ENCODE measurements around the gene KCNIP3.

KCNIP3 gene

DNA sequence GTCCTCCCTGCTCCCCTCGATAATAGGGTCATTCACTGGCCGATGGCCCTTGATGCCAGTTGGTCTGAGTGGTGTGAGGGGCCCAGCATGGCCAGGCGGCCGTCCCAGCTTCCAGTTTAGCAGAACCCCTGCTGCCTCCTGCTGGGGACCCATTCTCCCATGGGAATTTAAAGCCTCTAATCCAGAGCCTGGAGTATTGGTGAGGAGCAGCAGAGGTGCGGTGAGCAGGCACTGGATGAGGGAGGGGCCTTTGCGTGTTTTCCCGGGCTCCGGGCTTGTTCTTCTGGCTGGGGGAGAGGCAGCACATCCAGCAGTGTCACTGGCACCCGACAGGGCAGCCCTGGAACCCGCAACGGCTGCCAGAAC, 17.4 kb downstream of the KCNIP3 start:
- Histone ChIP-seq H3K27me3 (ENCODE audit: insufficient read depth, low read length) (0 out of 2 replicates have a peak, but pooled peaks cover 5% of the 10 kb centered on the region), H3K27ac (ENCODE audit: low read depth, low read length) (no peak overlapping the region)

DNA sequence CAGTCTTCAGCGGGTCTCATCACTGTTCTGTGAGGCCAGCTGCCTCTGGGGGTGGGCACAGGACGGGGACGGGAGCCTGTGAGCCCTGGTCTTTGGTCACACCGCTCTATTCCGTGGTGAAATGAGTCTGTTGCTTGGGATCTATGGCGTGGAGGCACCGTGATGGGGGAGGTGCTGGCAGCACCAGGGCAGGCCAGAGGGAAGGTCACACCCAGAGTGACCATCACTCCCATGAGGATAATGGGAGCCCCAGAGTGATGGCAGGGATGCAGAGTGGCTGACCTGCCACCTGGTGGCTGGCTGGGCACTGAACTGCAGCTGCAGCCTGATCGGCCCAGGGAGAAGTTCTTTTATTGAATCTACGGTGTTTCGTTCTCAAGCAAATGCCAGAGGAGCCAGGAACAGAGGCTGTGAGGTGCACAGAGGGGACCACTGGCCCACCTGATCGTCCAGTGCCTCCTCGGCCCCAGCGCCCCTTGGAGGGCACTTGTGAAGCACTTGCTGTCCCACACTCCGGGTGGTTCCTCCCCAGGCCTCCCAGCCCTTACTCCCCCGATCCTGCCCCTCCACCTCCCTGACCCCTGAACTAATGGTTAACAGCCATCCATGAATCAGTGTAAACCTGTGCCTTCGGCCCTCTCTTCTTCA, 17.9 kb downstream of the KCNIP3 start:
- Histone ChIP-seq H3K4me1 (ENCODE audit: control insufficient read depth, insufficient read depth, low read length, unreplicated experiment) (peaks cover 36% of the 10 kb centered on the region), H3K79me2 (ENCODE audit: control insufficient read depth, insufficient read depth, low read length, unreplicated experiment) (no peaks in the 10 kb centered on the region), H3K4me3 (ENCODE audit: low read depth, low read length) (no peak overlapping the region), H2AFZ (ENCODE audit: low read length, unreplicated experiment) (no peak overlapping the region), H3K27ac (ENCODE audit: low read depth, low read length) (peak overlapping the region; percentile 25; the same call in 1 of the 2 replicates), H3K36me3 (ENCODE audit: insufficient read depth, low read length) (no peaks in the 10 kb centered on the region), H3K27me3 (ENCODE audit: insufficient read depth, low read length) (0 out of 2 replicates have a peak, but pooled peaks cover 5% of the 10 kb centered on the region)

More for the DNA sequence above, 17.4 kb downstream of the KCNIP3 start:
- Histone ChIP-seq H3K4me1 (ENCODE audit: control insufficient read depth, insufficient read depth, low read length, unreplicated experiment) (peaks cover 40% of the 10 kb centered on the region), H2AFZ (ENCODE audit: low read length, unreplicated experiment) (no peak overlapping the region), H3K4me3 (ENCODE audit: low read depth, low read length) (no peak overlapping the region), H3K79me2 (ENCODE audit: control insufficient read depth, insufficient read depth, low read length, unreplicated experiment) (no peaks in the 10 kb centered on the region), H3K36me3 (ENCODE audit: insufficient read depth, low read length) (no peaks in the 10 kb centered on the region)

DNA sequence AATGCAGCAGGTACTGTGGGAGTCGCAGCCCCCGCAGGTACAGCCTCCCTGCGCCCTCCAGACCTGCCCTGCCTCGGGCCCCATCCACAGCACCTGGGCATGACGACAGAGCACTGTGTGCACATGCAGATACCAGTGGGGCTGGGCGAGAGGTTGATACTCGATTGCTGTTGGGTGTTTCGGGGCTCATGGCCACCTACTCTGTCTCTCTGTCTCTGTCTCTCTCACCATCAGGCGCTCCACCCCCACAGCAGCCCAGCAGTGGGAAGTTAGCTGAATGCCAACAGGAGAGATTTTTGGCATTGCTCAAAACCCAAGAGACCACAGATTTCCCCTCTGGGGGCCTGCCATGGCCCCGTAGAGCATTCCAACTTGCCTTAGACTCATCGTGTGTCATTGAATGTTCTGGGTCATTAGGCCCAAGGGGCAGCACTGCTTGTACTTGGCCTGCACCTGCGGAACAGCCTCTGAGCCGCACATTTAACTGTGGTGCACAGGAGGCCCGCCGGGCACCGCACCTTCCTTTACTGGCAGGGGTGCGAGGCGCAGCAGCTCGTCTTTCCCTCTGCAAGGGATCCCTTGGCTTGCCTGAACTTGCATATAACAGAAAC, 18.8 kb downstream of the KCNIP3 start:
- H3K27me3 ChIP-seq (ENCODE audit: insufficient read depth, low read length): 0 out of 2 replicates have a peak, but pooled peaks cover 5% of the 10 kb centered on the region
- H3K36me3 ChIP-seq (ENCODE audit: insufficient read depth, low read length): no peaks in the 10 kb centered on the region
- no peaks in the 10 kb centered on the region for H3K79me2 ChIP-seq (ENCODE audit: control insufficient read depth, insufficient read depth, low read length, unreplicated experiment)
- no peak overlapping the region for H2AFZ ChIP-seq (ENCODE audit: low read length, unreplicated experiment)
- 0 out of 2 replicates have a peak overlapping the region, but pooled peaks have one; percentile 1 for H3K4me3 ChIP-seq (ENCODE audit: low read depth, low read length)
- H3K27ac ChIP-seq (ENCODE audit: low read depth, low read length): peak overlapping the region; percentile 75
- peaks cover 36% of the 10 kb centered on the region for H3K4me1 ChIP-seq (ENCODE audit: control insufficient read depth, insufficient read depth, low read length, unreplicated experiment)

DNA sequence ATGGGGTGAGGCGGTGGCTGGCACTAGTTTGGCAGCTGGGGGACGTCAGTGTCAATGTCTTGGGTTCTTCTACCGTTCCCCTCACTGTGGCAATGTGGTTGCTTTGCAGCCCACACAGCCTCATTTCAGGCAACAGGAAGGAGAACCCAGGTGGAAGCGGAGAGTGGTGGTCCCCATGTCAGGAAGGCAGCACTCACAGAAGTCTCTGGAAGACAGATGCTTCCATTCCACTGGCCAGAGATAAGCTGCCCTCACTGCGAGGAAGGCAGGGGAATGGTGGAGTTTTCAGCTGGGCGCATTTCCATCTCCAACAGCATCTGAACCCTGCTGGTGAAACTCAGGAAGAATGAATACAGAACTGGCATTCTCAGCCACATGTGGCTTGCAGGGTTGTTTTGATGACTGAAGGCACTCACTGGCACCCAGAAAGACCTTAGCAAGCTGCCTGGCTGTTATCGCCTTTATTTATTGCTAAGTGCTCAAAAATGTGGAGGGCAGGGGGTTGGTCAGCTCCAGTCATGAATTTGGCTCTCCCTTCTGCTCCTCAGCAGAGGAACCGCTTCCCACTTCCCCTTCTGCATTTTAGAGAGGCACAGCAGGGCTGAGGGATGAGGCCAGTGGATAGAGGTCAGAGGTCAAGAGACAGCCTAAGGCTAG, 19.4 kb downstream of the KCNIP3 start:
- Histone ChIP-seq H3K27me3 (ENCODE audit: insufficient read depth, low read length) (no peaks in the 10 kb centered on the region), H3K27ac (ENCODE audit: low read depth, low read length) (peak overlapping the region; percentile 75), H2AFZ (ENCODE audit: low read length, unreplicated experiment) (no peak overlapping the region), H3K79me2 (ENCODE audit: control insufficient read depth, insufficient read depth, low read length, unreplicated experiment) (no peaks in the 10 kb centered on the region), H3K4me1 (ENCODE audit: control insufficient read depth, insufficient read depth, low read length, unreplicated experiment) (peaks cover 36% of the 10 kb centered on the region), H3K36me3 (ENCODE audit: insufficient read depth, low read length) (no peaks in the 10 kb centered on the region), H3K4me3 (ENCODE audit: low read depth, low read length) (0 out of 2 replicates have a peak overlapping the region, but pooled peaks have one; percentile 1)

DNA sequence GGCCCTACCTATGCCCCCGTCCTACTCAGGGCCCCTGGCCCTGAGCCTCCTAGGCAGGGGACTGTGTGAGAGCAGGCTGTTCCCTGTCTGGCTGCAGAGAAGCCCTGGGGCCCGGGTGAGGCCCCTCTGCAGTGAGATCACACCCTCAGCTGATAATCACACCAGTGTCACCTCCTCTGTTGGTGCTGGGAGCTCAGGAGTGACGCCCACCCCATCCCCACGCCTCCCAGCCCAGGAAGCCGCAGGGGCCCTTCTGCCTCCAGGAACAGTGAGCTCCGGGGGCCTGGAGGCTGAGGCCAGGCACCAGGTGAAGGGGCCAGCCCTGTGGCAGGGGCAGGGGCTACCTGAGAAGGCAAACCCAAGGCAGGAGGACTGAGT, 20.0 kb downstream of the KCNIP3 start:
- Histone ChIP-seq H3K27ac (ENCODE audit: low read depth, low read length) (peak overlapping the region; percentile 75), H3K4me3 (ENCODE audit: low read depth, low read length) (no peak overlapping the region), H3K36me3 (ENCODE audit: insufficient read depth, low read length) (no peaks in the 10 kb centered on the region), H3K27me3 (ENCODE audit: insufficient read depth, low read length) (no peaks in the 10 kb centered on the region), H3K79me2 (ENCODE audit: control insufficient read depth, insufficient read depth, low read length, unreplicated experiment) (no peaks in the 10 kb centered on the region), H2AFZ (ENCODE audit: low read length, unreplicated experiment) (no peak overlapping the region), H3K4me1 (ENCODE audit: control insufficient read depth, insufficient read depth, low read length, unreplicated experiment) (peaks cover 36% of the 10 kb centered on the region)

DNA sequence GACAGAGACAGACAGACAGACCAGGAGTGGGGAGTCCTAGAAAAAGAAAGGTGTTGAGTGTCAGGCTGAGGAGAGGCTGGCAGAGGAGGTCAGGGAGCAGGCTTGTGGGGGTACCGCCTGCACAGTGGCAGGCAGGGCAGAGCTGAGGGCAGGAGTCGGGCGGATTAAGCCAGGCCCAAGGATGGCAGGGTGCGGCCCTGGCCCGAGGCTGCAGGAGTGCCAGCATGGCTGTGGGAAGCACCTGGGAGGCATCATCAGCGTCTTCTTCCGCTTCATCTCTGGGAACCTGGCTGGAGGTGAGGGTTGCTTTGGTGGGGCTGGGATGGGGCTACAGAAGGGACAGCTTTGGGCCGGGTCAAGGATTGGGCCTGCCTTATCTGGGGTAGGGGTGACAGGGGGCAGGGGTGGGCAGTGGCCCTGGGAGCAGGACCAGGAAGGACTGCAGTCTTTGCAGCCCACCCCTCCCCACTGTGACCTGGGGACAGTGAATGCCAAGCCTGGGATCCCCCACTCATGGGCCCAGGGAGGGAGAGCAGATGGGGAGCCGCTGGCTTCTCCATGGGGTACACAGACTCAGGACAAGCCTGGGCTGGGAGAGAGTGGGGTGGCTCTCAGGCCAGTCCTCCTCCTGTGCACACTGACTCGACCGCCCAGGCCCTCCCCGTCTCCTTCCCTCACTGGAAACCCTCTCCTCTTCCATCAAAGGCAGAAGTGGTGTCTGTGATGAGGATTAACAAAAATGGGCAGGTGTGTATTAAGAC, 20.7 kb downstream of the KCNIP3 start:
- Histone ChIP-seq H3K4me1 (ENCODE audit: control insufficient read depth, insufficient read depth, low read length, unreplicated experiment) (peaks cover 36% of the 10 kb centered on the region), H2AFZ (ENCODE audit: low read length, unreplicated experiment) (no peak overlapping the region), H3K4me3 (ENCODE audit: low read depth, low read length) (no peak overlapping the region), H3K36me3 (ENCODE audit: insufficient read depth, low read length) (no peaks in the 10 kb centered on the region), H3K79me2 (ENCODE audit: control insufficient read depth, insufficient read depth, low read length, unreplicated experiment) (no peaks in the 10 kb centered on the region), H3K27ac (ENCODE audit: low read depth, low read length) (peak overlapping the region; percentile 75), H3K27me3 (ENCODE audit: insufficient read depth, low read length) (no peaks in the 10 kb centered on the region)

DNA sequence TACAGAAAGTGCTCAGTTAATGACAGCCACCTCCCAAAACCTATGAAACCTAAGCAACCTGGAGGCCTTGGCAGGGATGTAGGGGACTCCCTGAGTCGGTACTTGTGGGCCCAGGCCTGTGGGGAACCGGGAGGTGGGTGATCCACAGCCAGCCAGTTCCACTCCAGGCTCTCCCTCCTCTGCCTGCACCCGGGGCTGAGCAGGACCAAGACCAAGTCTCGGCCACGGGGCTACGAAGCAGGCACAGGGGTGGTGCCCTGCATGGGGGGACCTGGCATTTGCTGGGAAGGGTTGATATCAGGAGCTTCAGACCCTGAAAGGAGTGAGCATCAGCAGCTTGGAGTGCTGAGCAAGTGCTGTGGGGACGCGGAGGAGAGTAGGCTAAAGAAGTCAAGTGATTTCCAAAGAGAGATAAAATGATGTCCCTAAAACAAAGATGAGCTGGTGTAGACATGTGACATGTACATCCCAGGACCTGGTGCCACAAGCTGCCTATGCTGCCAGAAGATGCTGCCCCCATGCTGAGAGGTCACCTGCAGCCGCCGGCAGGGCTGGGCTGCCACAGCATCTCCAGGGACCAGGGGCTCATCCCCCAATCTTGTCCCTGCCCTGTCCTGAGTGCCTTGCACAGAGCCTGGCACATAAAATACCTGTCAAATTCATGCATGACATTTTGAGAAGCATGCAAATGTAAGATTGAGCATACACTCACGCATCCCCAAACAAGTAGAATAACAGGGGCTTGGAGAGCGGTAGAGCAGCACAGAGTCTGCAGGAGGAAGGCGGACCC, 21.5 kb downstream of the KCNIP3 start:
- Histone ChIP-seq H3K27me3 (ENCODE audit: insufficient read depth, low read length) (no peaks in the 10 kb centered on the region), H3K79me2 (ENCODE audit: control insufficient read depth, insufficient read depth, low read length, unreplicated experiment) (no peaks in the 10 kb centered on the region), H3K4me3 (ENCODE audit: low read depth, low read length) (no peak overlapping the region), H3K27ac (ENCODE audit: low read depth, low read length) (no peak overlapping the region), H3K36me3 (ENCODE audit: insufficient read depth, low read length) (no peaks in the 10 kb centered on the region), H2AFZ (ENCODE audit: low read length, unreplicated experiment) (no peak overlapping the region), H3K4me1 (ENCODE audit: control insufficient read depth, insufficient read depth, low read length, unreplicated experiment) (peaks cover 36% of the 10 kb centered on the region)

DNA sequence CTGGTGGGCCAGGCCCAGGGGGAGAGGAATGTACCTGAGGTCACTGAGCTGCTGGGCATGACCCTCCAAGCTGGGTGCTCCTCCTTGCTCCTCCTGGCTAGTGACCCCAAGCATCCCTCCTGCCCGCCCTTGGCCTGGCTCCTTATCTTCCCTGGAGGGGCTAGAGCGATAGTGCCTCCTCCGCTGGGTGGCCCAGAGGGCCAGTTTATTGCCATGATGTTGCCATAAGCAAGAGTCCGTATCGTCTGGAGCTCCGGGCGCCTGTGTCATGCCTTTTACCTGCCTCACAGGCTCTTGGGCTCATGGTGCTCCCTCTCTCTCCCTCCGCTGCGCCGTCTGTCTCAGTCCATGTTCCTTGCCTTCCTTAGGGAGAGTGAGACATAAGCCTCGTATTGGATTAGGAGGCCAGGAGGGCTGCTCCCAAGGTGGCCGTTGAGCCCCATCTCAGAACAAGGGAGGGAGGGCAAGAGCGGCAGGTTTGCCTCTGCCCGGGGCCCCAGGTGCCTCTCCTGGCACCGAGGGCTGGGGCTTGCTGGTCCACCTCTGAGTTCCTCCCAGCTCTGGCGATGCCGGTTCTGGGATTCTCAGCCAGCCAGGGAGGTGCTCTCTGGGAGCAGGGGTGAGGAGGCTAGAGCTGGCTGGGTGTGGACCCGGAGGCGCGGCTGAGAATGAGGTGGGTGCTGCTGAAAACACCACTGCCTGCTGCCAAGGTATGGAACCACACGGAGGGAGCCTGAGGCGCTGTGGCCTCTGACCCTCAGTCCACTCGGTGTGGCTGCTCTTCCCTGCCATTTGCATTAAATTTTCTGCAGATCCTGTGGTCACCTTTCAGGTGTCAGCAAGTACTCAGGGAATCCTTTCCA, 22.6 kb downstream of the KCNIP3 start:
- H3K27ac ChIP-seq (ENCODE audit: low read depth, low read length): no peak overlapping the region
- H3K79me2 ChIP-seq (ENCODE audit: control insufficient read depth, insufficient read depth, low read length, unreplicated experiment): no peaks in the 10 kb centered on the region
- H2AFZ ChIP-seq (ENCODE audit: low read length, unreplicated experiment): no peak overlapping the region
- no peak overlapping the region for H3K4me3 ChIP-seq (ENCODE audit: low read depth, low read length)
- H3K4me1 ChIP-seq (ENCODE audit: control insufficient read depth, insufficient read depth, low read length, unreplicated experiment): peaks cover 31% of the 10 kb centered on the region
- no peaks in the 10 kb centered on the region for H3K36me3 ChIP-seq (ENCODE audit: insufficient read depth, low read length)
- no peaks in the 10 kb centered on the region for H3K27me3 ChIP-seq (ENCODE audit: insufficient read depth, low read length)

DNA sequence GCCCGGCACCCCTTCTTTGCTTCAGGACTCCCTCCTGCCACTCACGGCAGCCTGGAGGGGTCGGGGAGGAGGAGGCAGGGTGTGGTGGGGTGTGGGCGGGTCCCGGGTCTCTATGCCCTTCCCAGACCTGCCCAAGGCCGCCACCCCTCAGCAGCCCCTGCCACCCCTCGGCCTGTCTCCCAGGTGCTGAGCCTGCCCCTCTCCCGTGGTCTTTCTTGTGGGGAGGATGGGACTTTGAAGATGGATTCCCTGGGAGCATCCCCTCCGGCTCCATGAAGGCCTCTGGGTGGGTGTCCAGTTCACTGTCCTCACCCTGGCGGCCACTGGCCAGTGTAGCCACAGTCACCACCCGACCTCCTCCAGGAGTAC, 23.2 kb downstream of the KCNIP3 start:
- H3K27ac ChIP-seq (ENCODE audit: low read depth, low read length): no peak overlapping the region
- H3K4me3 ChIP-seq (ENCODE audit: low read depth, low read length): no peak overlapping the region
- H3K36me3 ChIP-seq (ENCODE audit: insufficient read depth, low read length): no peaks in the 10 kb centered on the region
- no peaks in the 10 kb centered on the region for H3K27me3 ChIP-seq (ENCODE audit: insufficient read depth, low read length)
- H3K4me1 ChIP-seq (ENCODE audit: control insufficient read depth, insufficient read depth, low read length, unreplicated experiment): peaks cover 24% of the 10 kb centered on the region
- no peak overlapping the region for H2AFZ ChIP-seq (ENCODE audit: low read length, unreplicated experiment)
- no peaks in the 10 kb centered on the region for H3K79me2 ChIP-seq (ENCODE audit: control insufficient read depth, insufficient read depth, low read length, unreplicated experiment)
